GM18499 (cell line): ENCODE data around the gene MTG1.
"Not testable (repeated sequence)": the region's sequence is repeated elsewhere in the genome, so short reads cannot be mapped to it uniquely, and the experiment has no call there.

ENCODE experiments used
- ATAC-seq: cut with Tn5 transposase; IDR thresholded peaks from one replicate; pipeline ENCODE4 v1.9.1; 2021; ENCODE audit warnings: moderate number of reproducible peaks; ENCODE audit not compliant: insufficient read depth, unreplicated experiment

The MTG1 gene

GRCh38 chr10:133377025-133377817, 16.7 kb upstream of the MTG1 start:
- no peak for ATAC-seq

- no peak for ATAC-seq
Measured at GRCh38 chr10:133377818-133378250, 16.1 kb upstream of the MTG1 start.

DNA sequence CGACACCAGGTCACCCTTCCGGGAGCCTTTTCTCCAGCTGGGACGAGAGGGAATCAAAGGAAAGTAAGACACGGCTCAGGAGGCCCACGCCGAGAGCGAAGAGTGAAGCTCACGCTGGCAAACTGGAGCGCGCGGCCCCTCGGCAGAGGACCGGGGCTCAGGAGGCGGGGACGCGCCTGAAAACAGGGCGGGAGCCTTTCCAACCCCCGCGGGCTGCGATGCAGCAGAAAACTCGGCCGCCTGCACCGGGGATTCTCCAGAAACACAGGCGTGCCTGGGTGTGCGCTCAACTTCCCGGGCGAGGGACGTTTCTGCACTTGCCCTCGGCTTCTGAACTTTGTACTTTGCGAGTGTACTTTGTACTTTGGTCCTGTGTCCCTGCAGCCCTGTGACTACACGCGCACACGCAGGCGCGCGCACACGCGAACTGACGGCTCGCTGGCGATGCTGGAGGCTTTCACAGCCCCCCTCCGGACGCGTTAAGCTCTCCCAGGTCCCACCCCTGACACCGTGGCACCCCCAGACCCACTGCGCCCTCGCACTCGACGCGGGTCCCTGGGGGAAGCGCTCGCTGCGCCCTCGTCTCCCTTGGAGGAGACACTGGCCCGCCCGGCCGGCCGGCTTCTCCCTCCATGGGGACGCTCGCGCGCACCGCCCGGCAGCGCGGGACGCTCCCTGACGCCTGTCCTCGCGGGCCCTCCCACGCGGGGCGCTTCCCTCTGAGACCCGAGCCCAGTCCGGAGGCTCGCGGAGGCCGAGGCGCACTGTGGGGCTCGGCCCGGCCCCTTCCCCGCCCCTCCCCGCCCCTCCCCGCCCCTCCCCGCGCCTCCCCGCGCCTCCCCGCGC, 15.5 kb upstream of the MTG1 start:
- no peak for ATAC-seq

DNA sequence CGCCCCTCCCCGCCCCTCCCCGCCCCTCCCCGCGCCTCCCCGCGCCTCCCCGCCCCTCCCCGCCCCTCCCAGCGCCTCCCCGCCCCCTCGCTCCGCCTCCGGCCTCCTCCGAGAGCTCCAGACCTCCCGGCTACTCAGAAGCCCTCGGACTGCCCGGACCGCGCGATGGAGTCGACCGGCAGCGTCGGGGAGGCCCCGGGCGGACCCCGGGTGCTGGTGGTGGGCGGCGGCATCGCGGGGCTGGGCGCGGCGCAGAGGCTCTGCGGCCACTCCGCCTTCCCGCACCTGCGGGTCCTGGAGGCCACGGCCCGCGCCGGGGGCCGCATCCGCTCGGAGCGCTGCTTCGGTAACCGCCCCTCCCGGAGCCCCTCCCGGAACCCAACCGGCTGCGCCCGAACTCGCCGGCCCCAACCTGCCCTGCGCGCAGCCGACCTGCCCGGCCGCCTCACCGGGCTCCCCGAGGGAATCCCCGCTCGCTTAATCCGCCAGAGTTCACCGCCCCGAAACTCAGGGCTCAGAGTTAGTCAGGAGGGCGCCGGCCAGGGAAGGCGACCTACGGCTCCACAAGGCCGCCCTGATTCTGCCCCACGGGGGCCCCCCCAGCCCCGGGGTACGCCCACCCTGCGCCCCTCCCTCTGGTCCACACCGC, 14.7 kb upstream of the MTG1 start, which contains the start of gene PAOX:
Gene PAOX (plus strand): TSS at position 111 of the 649 bp plus-strand sequence. CDS start 55 bp downstream, at position 166.
- ATAC-seq = peak; percentile 38

- no peak for ATAC-seq
Measured at GRCh38 chr10:133379801-133380666, 13.9 kb upstream of the MTG1 start.

- no peak for ATAC-seq
Measured at GRCh38 chr10:133381036-133381435, 12.9 kb upstream of the MTG1 start.

GRCh38 chr10:133383551-133383950, 10.4 kb upstream of the MTG1 start:
- ATAC-seq = no peak

GRCh38 chr10:133384071-133384470, 9.9 kb upstream of the MTG1 start:
- no peak for ATAC-seq

DNA sequence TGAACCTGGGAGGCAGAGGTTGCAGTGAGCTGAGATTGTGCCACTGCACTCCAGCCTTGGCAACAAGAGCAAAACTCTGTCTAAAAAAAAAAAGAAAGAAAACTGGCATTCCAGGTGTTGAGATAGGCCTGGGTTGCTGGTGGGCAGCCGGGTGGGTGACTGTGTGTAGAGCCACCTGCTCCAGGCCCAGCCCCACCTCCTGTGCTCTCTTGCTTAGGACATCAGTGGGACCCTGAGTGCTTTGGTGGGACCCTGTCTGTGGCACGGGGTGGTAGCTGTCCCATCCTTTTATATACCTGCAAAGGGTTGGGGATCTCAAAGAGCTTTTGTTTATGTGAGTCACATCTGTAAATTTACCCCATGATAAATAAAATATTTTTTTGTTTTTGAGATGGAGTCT, 8.7 kb upstream of the MTG1 start:
- no peak for ATAC-seq

- ATAC-seq = not testable (repeated sequence)
Measured at GRCh38 chr10:133386951-133387350, 7.0 kb upstream of the MTG1 start.

DNA sequence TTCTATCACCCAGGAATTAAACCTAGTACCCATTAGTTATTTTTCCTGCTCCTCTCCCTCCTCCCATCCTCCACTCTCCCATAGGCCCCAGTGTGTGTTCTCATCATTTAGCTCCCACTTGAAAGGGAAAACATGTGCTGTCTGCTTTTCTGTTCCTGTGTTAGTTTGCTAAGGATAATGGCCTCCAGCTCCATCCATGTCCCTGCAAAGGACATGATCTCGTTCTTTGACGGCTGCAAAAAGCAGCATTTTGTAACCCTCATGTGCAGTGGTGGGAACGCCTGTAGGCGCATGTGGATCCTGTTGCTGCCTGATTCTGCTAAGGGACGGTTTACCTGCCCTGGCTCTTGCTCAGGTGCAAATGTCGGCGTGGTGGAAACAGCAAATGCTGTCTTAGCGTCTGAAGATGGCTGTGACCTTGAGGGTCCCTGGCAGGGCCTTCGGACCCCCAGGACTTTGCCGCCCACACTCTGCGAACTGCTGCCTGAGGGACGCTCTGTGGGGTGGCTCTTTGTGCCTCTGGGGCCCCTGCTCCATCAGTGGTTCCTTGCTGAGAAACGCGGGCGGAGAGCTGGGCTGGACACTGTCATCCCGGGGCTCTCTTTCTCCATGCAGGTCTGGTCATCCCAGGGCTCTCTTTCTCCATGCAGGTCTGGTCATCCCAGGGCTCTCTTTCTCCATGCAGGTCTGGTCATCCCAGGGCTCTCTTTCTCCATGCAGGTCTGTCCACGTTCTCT, 5.6 kb upstream of the MTG1 start:
- ATAC-seq = no peak

GRCh38 chr10:133388973-133389818, 4.8 kb upstream of the MTG1 start:
- ATAC-seq = peak; percentile 85

- no peak for ATAC-seq
Measured at GRCh38 chr10:133390597-133391248, 3.2 kb upstream of the MTG1 start.

DNA sequence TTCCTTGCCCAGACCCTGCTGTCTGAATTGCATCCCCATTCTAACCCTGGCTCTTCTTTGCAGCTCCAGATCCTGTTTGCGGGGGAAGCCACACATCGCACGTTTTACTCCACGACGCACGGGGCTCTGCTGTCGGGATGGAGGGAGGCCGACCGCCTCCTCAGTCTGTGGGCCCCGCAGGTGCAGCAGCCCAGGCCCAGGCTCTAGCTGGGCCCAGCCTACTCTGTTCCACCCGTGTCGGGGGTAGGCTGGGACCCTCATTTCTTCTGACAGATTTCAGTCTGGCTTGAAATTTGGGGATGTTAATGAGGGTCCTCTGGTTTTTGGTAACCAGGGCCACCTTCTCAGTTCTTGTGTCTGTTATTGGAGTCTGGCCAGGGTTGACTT, 2.7 kb upstream of the MTG1 start:
- ATAC-seq = no peak

DNA sequence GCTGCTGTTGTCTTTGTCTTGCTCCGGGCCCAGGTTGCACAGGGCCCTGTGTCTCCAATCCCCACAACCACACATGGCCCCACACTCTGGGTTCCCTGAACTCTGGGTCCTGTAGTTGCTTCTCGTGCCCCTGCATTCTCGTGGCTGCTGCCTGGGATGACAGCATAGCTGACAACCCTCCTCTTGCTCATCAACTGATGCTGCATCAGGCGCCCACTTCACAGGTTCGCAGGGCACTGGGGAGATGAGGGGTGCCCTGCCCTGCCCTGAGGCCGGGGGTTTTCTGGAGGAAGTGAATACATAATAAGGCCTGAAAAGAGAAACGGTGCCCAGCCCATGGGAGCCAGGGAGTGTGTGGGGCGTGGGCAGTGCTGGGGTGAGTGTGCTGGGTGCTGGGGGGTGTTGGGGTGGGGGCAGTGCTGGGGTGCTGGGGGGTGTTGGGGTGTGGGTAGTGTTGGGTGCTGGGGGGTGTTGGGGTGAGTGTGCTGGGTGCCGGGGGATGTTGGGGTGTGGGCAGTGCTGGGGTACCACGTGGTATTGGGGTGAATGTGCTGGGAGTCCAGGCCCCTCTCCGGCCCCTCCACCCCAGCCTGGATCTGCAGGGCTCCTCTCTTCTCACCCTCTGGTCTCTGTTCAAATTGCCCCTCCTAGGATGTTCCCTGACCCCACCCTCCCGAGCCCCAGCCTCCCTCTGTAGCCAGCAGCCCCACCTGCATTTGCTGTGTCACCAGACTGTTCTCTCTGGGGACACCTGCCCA, 2.0 kb upstream of the MTG1 start:
- no peak for ATAC-seq

DNA sequence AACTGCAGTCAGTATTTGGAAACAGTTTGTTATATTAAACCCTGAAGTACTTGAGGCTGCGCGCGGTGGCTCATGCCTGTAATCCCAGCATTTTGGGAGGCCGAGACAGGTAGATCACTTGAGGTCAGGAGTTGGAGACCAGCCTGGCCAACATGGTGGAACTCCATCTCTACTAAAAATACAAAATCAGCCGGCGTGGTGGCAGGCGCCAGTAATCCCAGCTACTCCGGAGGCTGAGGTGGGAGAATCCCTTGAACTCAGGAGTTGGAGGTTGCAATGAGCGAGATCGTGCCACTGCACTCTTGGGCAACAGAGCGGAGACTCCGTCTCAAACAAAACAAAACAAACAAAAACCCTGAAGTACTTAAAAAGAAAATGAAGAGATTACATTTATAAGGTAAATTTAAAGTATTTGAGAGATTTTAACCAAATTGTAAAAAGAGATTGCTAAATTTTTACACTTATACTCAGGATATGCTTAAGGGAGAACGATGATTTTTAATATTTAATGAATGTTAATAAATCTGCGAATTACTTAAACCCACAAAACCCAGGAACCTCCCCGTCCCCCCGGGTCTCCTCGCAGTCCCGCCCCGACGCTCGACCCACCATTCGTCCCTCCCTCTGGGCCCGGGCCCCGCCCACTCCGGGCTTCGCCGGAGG, 425 bp upstream of the MTG1 start:
- ATAC-seq = peak; percentile 22

DNA sequence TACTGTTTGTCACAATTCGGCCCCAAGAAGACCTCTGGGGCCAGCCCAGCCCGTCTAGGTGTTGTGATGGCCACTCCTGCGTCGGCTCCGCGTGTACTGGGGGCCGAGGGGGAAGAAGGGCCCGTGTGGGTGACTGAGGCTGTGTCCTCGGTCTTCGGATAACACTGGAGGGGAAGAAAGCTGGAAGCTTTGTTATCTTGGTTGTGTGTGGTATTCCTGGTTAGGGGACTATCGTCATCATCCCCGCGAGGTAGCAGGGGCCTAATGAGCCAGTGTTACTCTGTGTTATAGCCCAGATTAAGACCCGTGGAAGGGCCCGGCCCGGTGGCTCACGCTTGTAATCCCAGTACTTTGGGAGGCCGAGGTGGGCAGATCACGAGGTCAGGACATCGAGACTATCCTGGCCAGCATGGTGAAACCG, 854 bp downstream of the MTG1 start:
- ATAC-seq = no peak
